ENCODE measurements around the gene TRAPPC2L.
"Not testable (repeated sequence)": the region's sequence is repeated elsewhere in the genome, so short reads cannot be mapped to it uniquely, and the experiment has no call there.

TRAPPC2L gene

GRCh38 chr16:88817785-88818574, 38.9 kb upstream of the TRAPPC2L start:
- no peak overlapping the region for H3K27ac ChIP-seq

GRCh38 chr16:88818575-88818874, 38.4 kb upstream of the TRAPPC2L start:
- no peak overlapping the region for H3K27ac ChIP-seq
- no peak overlapping the region for H3K4me3 ChIP-seq

More at GRCh38 chr16:88817785-88818574, 38.9 kb upstream of the TRAPPC2L start:
- no peak overlapping the region for H3K4me3 ChIP-seq

- Histone ChIP-seq H3K27ac (no peak overlapping the region), H3K4me3 (no peak overlapping the region)
Observed at GRCh38 chr16:88819126-88819525, 37.8 kb upstream of the TRAPPC2L start.

DNA sequence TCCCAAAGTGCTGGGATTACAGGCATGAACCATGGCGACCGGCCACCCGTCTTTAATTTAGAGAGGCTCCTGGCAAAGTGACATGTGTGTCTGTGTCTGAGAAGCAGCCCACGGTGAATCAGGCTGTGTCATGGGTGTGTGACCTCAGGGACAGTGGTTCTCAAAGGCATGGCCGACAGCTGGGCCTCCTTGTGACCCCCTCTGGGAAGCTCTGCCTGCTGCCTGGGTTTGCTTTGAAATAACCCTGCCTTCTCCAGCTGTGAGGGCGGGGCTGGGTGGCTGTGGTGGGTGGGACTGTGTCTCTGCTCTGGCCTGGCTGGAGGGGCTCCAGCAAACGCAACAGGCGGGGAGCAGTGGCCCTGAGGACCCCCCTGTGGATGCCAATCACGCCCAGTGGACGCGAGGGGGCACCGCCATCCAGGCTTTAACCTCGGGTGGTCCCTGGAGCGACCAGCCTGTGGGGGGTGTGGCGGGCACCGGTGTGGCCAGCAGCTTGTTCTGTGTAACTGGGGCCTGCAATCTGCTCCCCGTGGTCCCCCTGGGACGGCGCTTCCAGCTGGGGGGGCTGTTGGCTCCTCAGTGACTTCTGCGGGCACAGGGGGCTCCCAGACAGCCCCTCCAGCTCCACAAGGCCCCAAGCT, 36.4 kb upstream of the TRAPPC2L start:
- Histone ChIP-seq H3K4me3 (no peak overlapping the region), H3K27ac (no peak overlapping the region)

GRCh38 chr16:88821168-88821850, 35.6 kb upstream of the TRAPPC2L start:
- H3K27ac ChIP-seq: no peak overlapping the region
- no peak overlapping the region for H3K4me3 ChIP-seq

DNA sequence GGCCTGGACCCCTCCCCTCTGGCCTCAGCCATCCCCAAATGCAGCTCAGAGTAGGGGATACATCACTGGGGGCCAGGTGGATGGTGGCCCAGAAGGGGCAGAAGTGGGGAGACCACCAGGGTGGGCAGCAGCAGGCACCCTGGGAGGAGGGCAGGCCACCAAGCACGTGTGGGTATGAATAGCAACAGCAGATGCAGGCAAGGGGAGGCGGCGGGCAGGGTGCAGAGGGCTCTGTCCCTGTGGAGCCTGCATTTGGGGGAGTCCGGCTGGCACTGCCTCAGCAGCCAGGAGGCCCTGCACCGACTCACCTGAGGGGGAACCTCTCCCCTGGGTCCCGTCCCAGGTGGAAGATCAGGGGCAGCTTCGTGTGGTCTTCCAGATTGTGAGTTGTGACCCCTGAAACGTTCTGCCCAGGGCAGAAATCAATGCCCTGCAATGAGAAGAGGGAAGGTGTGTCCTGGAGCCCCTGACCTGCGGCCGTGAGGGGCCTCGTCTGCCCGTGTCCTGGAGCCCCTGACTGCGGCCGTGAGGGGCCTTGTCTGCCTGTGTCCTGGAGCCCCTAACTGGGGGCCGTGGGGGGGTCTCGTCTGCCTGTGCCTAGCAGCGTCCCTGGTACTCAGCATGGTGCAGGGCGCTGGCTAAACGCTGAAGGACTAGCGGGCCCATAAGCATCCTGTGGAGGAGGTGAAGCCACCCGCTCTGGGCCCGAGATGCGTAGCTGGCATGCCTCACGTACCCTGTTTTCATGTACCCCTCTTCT, 34.5 kb upstream of the TRAPPC2L start:
- no peak overlapping the region for H3K27ac ChIP-seq
- no peak overlapping the region for H3K4me3 ChIP-seq

DNA sequence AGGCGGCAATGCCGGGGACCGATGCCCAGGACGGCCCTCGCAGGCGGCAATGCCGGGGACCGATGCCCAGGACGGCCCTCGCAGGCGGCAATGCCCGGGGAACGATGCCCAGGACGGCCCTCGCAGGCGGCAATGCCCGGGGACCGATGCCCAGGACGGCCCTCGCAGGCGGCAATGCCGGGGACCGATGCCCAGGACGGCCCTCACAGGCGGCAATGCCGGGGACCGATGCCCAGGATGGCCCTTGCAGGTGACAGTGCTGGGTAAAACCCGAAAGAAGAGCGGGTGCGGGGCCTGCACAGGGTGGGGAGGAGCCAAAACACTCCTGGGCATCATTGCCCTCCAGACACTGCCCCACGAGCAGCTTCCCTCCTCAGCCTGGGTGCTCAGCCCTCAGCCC, 33.3 kb upstream of the TRAPPC2L start:
- H3K4me3 ChIP-seq, H3K27ac ChIP-seq: not testable (repeated sequence)

GRCh38 chr16:88824256-88825077, 32.5 kb upstream of the TRAPPC2L start:
- H3K4me3 ChIP-seq: no peak overlapping the region
- H3K27ac ChIP-seq: no peak overlapping the region

DNA sequence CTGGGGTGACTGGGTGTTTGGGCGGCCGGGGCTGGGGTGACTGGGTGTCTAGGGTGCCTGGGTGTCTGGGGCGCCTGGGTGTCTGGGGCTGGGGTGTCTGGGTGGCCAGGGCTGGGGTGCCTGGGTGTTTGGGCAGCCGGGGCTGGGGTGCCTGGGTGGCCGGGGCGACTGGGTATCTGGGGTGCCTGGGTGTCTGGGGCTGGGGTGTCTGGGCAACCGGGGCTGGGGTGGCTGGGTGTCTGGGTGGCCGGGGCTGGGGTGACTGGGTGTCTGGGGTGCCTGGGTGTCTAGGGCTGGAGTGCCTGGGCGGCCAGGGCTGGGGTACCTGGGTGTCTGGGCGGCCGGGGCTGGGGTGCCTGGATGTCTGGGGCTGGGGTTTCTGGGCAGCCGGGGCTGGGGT, 31.8 kb upstream of the TRAPPC2L start:
- H3K27ac ChIP-seq: no peak overlapping the region
- no peak overlapping the region for H3K4me3 ChIP-seq

GRCh38 chr16:88826070-88826840, 30.7 kb upstream of the TRAPPC2L start:
- Histone ChIP-seq H3K27ac (no peak overlapping the region), H3K4me3 (no peak overlapping the region)

DNA sequence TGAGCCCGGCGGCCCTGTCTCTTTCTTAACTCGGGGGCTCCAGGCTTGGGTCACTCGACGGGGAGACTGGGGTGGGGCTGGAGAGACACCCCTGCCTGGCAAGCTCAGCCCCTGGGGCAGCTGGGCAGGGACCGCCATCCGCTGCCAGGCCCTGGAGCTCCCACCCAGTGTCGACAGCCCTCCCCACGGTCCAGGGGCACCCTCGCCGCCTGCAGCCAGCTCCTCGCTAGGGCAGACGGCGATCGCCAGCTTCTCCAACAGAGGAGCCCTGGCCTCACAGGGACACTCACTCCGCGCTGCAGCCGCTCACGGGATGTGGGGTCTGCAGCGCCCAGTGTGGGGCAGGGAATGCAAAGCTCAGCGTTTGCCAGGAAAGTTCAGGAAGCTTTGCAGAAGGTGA, 29.2 kb upstream of the TRAPPC2L start:
- Histone ChIP-seq H3K4me3 (no peak overlapping the region), H3K27ac (no peak overlapping the region)

GRCh38 chr16:88828711-88829110, 28.2 kb upstream of the TRAPPC2L start:
- H3K27ac ChIP-seq: no peak overlapping the region
- H3K4me3 ChIP-seq: no peak overlapping the region

- no peak overlapping the region for H3K4me3 ChIP-seq
- no peak overlapping the region for H3K27ac ChIP-seq
Observed at GRCh38 chr16:88830258-88830657, 26.7 kb upstream of the TRAPPC2L start.

GRCh38 chr16:88830783-88831182, 26.1 kb upstream of the TRAPPC2L start:
- H3K27ac ChIP-seq: no peak overlapping the region
- H3K4me3 ChIP-seq: no peak overlapping the region

GRCh38 chr16:88831838-88832237, 25.1 kb upstream of the TRAPPC2L start:
- H3K27ac ChIP-seq: no peak overlapping the region
- no peak overlapping the region for H3K4me3 ChIP-seq

DNA sequence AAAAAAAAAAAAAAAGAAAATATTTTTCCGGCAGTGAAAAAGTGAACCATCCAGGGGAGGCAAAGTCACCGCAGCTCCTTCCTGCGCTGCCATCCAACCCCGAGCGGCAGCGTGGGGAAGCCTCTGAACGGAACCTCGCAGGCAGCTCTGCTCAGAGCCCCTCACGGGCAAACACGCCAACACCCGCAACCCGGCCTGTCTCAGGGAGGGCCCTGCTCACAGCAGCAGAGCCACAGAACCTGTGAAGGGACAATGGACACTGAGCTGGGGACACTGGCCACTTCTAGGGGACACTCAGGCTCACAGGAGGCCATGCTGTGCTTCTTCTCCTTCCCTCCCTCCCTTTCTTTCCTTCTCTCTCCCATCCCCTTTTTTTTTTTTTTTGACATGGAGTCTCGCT, 23.8 kb upstream of the TRAPPC2L start:
- Histone ChIP-seq H3K27ac (no peak overlapping the region), H3K4me3 (no peak overlapping the region)

- Histone ChIP-seq H3K4me3 (no peak overlapping the region), H3K27ac (no peak overlapping the region)
Observed at GRCh38 chr16:88834670-88835069, 22.3 kb upstream of the TRAPPC2L start.

DNA sequence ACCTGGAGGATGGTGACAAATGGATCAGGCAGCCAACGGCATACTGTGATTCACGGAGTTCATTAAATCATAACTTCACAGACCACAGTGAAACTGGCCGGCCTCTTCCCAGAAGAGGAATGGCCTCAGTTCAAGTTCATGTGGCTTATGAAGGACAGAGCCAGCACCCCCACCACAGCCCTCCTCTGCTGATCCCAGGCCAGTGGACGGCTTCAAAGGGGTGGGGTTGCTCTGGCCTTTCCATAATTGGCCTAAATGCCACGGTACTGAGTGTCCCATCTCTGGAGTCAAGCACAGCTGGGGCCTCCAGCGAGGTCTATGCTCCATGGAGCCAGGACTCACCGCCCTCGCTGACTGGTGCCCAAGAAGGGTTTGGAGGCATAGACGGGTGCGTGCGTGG, 21.5 kb upstream of the TRAPPC2L start:
- no peak overlapping the region for H3K27ac ChIP-seq
- no peak overlapping the region for H3K4me3 ChIP-seq

- Histone ChIP-seq H3K4me3 (no peak overlapping the region), H3K27ac (no peak overlapping the region)
Observed at GRCh38 chr16:88835818-88836217, 21.1 kb upstream of the TRAPPC2L start.

Measured in skin epidermis (tissue), 12 donors.